ENCODE measurements around the gene ZC2HC1C. TPM values are rescaled to one million over a fixed set of nuclear protein-coding genes. Genes with fewer than 3 reads are reported as not detected.

ZC2HC1C gene
- total and polyA plus RNA-seq, 10 of the 15 experiments (the other 5 are each of a cell fraction or from before 2014, with no cell fraction given), result 0.92 to 3.7 (median 1.6) TPM

- peak; percentile 61; the same call in 1 of the 2 replicates for TF ChIP-seq ZBTB40 (IDR thresholded peaks at IDR 0.05; ENCODE audit: borderline replicate concordance)
- peak; percentile 80 for TF ChIP-seq IKZF1 (conservative IDR thresholded peaks at IDR 0.05)
- no peak for TF ChIP-seq CUX1 (IDR thresholded peaks at IDR 0.05; ENCODE audit: insufficient replicate concordance, low read depth, low read length)
- TF ChIP-seq CEBPB (IDR thresholded peaks at IDR 0.05; ENCODE audit: borderline replicate concordance in 1 of 2, low read depth in 2 of 2, low read length in 2 of 2), result no peak
- TF ChIP-seq FOXK2 (IDR thresholded peaks at IDR 0.05), result no peak
- peak; percentile 41; the same call in 1 of the 2 replicates for TF ChIP-seq REST (IDR thresholded peaks at IDR 0.05; ENCODE audit: low read depth, low read length)
- TF ChIP-seq SPI1 (IDR thresholded peaks at IDR 0.05; ENCODE audit: borderline replicate concordance, insufficient read depth, low read depth, low read length), result no peak
- TF ChIP-seq SRF (IDR thresholded peaks at IDR 0.05; ENCODE audit: low read depth in 2 of 2, low read length in 2 of 2), result no peak
- TF ChIP-seq RELB (IDR thresholded peaks at IDR 0.05; ENCODE audit: low read depth), result peak; percentile 56; the same call in 1 of the 2 replicates
- TF ChIP-seq NKRF (conservative IDR thresholded peaks at IDR 0.05), result peak; percentile 58
Observed at GRCh38 chr14:75063491-75064204, 5.8 kb upstream of the ZC2HC1C start, which contains the start of gene ACYP1 (continued).

Data from GM12878 (cell line).